DOHH2 (cell line): ENCODE data around the gene GLI1.
"Not testable (repeated sequence)": the region's sequence is repeated elsewhere in the genome, so short reads cannot be mapped to it uniquely, and the experiment has no call there.

Experiments used
- EZH2phosphoT487 ChIP-seq: fragments of 200-600 bp; sonication (generic); IDR thresholded peaks from 2 replicates; pipeline ENCODE4 v1.6.1; 2017; ENCODE audit warnings: borderline replicate concordance, mild to moderate bottlenecking, antibody characterized with exemption, low read length, moderate library complexity, mixed read lengths
- TF ChIP-seq, protein P1 (sequence below): fragments of 200-600 bp; sonication (generic); IDR thresholded peaks from one replicate; pipeline ENCODE4 v1.5.1; 2014; ENCODE audit warnings: antibody characterized with exemption, mild to moderate bottlenecking, low read depth, low read length; ENCODE audit not compliant: poor library complexity, severe bottlenecking

DNA sequence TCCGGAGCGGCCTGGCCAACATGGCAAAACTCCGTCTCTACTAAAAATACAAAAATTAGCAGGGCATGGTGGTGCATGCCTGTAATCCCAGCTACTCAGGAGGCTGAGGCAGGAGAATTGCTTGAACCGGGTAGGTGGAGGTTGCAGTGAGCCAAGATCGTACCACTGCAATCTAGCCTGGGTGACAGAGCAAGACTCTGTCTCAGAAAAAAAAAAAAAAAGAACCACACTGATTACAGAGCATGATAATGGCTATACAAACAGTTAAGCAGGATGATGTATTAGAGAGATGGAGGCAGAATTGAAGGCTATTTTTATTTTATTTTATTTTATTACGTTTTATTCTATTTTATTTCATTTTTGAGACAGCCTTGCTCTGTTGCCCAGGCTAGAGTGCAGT, 15.2 kb upstream of the GLI1 start:
- TF ChIP-seq, protein P1, sequence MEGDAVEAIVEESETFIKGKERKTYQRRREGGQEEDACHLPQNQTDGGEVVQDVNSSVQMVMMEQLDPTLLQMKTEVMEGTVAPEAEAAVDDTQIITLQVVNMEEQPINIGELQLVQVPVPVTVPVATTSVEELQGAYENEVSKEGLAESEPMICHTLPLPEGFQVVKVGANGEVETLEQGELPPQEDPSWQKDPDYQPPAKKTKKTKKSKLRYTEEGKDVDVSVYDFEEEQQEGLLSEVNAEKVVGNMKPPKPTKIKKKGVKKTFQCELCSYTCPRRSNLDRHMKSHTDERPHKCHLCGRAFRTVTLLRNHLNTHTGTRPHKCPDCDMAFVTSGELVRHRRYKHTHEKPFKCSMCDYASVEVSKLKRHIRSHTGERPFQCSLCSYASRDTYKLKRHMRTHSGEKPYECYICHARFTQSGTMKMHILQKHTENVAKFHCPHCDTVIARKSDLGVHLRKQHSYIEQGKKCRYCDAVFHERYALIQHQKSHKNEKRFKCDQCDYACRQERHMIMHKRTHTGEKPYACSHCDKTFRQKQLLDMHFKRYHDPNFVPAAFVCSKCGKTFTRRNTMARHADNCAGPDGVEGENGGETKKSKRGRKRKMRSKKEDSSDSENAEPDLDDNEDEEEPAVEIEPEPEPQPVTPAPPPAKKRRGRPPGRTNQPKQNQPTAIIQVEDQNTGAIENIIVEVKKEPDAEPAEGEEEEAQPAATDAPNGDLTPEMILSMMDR: not testable (repeated sequence)
- TF ChIP-seq EZH2phosphoT487: not testable (repeated sequence)
